ENCODE results near the gene THOC1.

Gene THOC1

GRCh38 chr18:227902-228301, 39.9 kb downstream of the THOC1 start:
- ChIA-PET POLR2A (no interaction called here), CTCF (no interaction called here)
- TF ChIP-seq, protein P1, sequence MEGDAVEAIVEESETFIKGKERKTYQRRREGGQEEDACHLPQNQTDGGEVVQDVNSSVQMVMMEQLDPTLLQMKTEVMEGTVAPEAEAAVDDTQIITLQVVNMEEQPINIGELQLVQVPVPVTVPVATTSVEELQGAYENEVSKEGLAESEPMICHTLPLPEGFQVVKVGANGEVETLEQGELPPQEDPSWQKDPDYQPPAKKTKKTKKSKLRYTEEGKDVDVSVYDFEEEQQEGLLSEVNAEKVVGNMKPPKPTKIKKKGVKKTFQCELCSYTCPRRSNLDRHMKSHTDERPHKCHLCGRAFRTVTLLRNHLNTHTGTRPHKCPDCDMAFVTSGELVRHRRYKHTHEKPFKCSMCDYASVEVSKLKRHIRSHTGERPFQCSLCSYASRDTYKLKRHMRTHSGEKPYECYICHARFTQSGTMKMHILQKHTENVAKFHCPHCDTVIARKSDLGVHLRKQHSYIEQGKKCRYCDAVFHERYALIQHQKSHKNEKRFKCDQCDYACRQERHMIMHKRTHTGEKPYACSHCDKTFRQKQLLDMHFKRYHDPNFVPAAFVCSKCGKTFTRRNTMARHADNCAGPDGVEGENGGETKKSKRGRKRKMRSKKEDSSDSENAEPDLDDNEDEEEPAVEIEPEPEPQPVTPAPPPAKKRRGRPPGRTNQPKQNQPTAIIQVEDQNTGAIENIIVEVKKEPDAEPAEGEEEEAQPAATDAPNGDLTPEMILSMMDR (IDR thresholded peaks at IDR 0.05; ENCODE audit: control extremely low read depth, extremely low read depth, low read depth, missing control alignments) = no peak

GRCh38 chr18:227374-227773, 40.5 kb downstream of the THOC1 start:
- no peak for DNase-seq (ENCODE audit: extremely low spot score)
- TF ChIP-seq, protein P1 (IDR thresholded peaks at IDR 0.05; ENCODE audit: control extremely low read depth, extremely low read depth, low read depth, missing control alignments) = no peak
- ChIA-PET POLR2A (no interaction called here), CTCF (interaction anchor here (1.7 kb wide), 1 partner anchor 8 kb away, joined by 5 read pairs; no protein-coding TSS in a partner anchor)

More at GRCh38 chr18:227902-228301, 39.9 kb downstream of the THOC1 start:
- no peak for DNase-seq (ENCODE audit: extremely low spot score)

DNA sequence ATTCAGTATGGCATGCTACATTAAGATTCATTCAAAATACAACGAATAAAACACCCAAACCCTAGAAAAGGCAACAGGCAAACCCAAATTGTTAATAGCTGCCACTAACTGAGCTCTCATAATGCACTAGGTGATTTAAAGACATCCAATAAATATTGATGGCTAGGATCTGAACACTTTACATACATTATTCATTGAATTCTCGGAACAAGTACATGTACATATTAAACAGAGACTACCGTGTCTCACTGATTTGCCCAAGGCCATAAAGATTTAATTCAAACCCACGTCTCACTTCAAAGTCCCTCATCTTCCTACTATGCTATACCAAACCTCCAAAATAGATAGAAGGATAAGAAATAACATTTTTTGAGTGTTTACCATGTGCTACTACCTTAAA, 42.1 kb downstream of the THOC1 start:
- TF ChIP-seq, protein P1 (IDR thresholded peaks at IDR 0.05; ENCODE audit: control extremely low read depth, extremely low read depth, low read depth, missing control alignments) = no peak
- no peak for DNase-seq (ENCODE audit: extremely low spot score)
- ChIA-PET CTCF (interaction anchor here (1.1 to 1.7 kb wide), 2 partner anchors 9 to 11 kb away, joined by 4 to 5 read pairs; no protein-coding TSS in a partner anchor), POLR2A (no interaction called here)

GRCh38 chr18:220708-221107, 47.1 kb downstream of the THOC1 start:
- POLR2A ChIA-PET = no interaction called here
- TF ChIP-seq, protein P1 (IDR thresholded peaks at IDR 0.05; ENCODE audit: control extremely low read depth, extremely low read depth, low read depth, missing control alignments) = no peak
- DNase-seq (ENCODE audit: extremely low spot score) = no peak
- CTCF ChIA-PET = interaction anchor here (1.7 kb wide), 1 partner anchor 9 kb away, joined by 5 read pairs; no protein-coding TSS in a partner anchor

DNA sequence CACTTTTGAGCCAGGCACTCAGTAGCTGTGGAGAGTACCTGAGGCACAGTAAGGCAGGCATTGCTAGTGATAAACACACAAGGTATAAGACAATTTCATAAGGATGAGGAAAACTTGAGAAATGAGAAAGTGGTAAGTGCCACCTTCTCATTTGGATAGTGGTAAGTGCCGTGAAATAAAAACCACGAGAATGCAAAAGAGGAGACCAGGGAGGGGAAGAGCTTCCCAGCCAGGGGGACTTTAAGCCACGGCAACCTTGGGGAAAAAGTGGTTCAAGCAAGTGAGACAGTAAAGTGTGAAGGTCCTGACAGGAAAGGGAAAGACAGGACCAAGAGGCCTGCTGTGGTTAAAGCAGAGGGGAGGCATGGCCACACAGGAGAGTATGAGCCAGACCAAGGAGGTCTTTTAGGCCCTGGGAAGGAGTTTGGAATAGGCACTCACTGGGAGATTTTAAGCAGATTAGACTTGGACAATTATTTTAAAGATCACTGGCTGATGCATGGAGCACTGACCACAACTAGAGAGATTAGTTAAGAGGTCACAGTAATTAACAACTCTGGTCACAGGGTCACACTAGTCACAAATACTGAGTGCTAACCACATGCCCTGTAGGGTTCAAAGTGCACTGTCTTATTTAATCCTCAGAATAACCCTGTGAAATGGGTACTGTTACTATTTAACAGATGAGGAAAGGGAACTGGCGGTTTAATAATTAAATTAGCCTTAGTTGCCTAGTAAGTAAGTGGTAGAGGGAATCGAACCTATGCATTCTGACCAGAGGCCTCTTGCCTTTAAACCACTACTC, 50.1 kb downstream of the THOC1 start:
- POLR2A ChIA-PET = no interaction called here
- CTCF ChIA-PET = no interaction called here
- no peak for DNase-seq (ENCODE audit: extremely low spot score)
- TF ChIP-seq, protein P1 (IDR thresholded peaks at IDR 0.05; ENCODE audit: control extremely low read depth, extremely low read depth, low read depth, missing control alignments) = no peak

GRCh38 chr18:215448-216010, 52.3 kb downstream of the THOC1 start:
- POLR2A ChIA-PET = no interaction called here
- DNase-seq (ENCODE audit: extremely low spot score) = no peak
- CTCF ChIA-PET = interaction anchor here (0.9 to 1.5 kb wide), 3 partner anchors 10 to 15 kb away, joined by 3 to 4 read pairs (median 4); no protein-coding TSS in a partner anchor
- TF ChIP-seq, protein P1 (IDR thresholded peaks at IDR 0.05; ENCODE audit: control extremely low read depth, extremely low read depth, low read depth, missing control alignments) = no peak

Measured in GM10248 (cell line).